HTR-8/SVneo (cell line): ENCODE measurements around the gene S100A3.
"Not testable (repeated sequence)": the region's sequence is repeated elsewhere in the genome, so short reads cannot be mapped to it uniquely, and the experiment has no call there.

ENCODE experiments used
- DNase-seq: peaks from one replicate; pipeline ENCODE4 v3.0.0; 2011; ENCODE audit warnings: low spot score, mixed read lengths; ENCODE audit not compliant: insufficient read length
- FAIRE-seq: peaks from 2 replicates; lab custom pipeline; 2011; peaks lifted over from hg19 to GRCh38; lab: Jason Lieb, UNC

S100A3 gene

DNA sequence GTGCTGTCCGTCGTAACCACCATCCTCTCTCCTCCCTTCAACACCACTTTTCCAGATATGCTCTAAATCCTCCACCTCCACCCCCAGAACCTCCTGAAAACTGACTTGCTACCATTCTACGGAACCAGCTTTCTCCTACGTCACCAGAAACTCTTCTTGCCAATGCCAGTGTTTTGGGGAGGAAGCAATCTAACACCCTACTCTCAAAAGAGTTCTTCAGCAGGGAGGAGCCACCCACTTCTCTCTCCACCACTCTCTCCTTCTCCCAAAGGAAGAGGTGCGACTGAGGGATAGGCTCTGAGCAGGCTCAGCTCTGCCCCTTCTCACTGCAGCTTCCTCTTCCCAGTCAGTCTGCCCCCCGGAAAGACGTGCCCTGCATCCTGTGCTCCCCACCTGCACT lies 22.6 kb upstream of the S100A3 start:
- DNase-seq (no peak), FAIRE-seq (no peak)

DNA sequence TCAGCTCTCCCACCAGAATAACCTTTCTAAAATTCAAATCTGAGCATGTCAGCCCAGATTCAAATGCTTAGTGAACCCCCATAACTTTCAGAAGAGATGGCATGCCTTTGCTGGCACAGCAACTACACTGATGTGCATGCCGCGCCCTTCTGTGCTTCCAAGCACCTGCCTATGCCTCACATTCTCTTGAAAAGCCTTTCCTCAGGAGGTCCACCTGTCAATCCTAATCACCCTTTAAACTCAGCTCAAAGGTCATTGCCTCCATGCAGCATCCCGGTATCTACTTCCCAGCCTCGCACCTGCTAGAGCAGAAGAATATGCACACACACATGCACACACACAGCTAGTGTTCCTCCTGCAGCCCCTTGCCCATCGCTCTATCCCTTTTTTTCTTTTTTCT lies 21.8 kb upstream of the S100A3 start:
- FAIRE-seq: no peak
- DNase-seq: no peak

DNA sequence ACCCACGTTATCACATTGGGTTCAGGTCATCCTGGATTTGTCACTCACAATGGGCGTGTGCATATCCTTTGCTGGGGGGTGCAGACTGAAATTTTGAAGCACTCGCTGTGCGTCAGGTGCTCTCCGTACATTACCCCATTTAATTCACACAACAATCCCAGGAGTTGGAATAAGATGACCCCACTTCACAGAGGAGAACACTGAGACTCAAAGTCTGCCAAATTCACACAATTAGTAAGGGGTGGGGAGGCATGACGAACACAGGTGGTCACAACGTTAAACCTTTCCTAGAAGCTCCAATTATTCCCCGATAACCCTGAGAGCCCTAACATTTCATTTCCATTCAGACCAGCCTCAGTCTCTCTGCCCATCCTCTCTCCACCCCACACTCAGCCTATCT lies 20.4 kb upstream of the S100A3 start:
- DNase-seq: no peak
- FAIRE-seq: no peak

DNA sequence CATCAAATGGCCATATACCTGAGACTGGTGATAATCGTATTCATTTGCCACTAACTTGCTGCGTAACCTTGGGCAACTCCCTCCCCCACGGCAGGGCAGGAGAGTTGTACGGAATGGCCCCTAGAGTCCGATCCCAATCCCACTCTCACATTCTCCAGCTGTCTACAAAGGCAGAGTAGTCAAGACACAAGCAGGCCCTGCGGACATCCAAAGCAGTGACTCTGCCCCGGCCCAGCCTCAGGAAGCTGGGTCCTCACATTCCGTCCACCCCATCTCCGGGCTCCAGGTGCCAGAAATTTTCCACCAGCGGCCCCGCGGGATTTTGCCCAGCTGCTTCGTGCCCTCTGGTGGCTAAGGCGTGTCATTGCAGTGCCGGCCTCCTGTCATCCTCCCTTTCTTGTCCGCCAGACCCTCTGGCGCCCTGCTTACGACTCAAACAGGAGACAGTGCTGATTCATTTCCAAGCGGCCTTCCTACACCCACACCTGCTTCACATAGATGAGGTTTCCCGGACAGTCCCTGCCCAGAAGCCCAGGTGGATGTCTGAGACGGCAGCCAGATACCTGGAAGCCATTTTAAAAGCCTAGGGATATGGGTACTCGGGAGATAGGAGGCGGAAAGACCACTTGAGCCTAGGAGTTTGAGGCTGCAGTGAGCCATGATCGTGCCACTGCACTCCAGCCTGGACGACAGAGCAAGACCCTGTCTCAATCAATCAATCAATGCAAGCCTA lies 19.5 kb upstream of the S100A3 start:
- FAIRE-seq (no peak), DNase-seq (peak; percentile 81)

DNA sequence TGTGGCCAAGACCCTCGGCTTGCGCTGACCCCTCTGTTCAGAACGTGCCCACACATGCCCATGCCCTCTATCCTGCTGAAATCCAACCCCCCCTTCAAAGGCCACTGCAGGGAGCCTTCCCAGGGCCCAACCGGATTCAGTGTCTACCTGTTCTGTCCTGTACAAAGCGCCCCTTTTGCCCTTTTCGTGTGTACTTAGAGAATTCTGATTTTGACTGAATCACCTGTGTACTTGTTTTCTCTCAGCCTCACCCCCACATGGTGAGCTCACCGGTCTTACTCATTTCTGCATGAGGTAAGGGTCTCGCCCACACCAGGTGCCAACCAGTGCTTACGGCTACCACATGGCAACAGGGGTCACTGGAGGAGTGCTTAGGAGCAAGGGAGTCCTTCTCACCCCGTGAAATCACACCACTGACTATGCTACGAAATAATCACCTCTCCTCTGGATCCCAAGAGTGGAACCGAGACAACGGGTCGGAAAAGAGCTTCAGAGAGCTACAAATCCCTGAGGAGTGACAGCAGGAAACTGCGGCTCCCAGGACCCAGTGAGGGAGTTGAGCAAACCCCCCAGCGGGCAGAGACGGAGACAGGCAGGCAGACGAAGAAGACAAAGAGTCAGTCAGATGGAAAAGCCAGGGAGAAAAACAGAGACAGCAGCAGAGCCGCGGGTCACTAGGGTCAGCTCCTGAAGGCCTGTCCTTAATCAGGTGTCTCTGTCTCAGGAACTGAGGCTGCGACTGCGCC lies 18.7 kb upstream of the S100A3 start:
- FAIRE-seq (no peak), DNase-seq (no peak)

DNA sequence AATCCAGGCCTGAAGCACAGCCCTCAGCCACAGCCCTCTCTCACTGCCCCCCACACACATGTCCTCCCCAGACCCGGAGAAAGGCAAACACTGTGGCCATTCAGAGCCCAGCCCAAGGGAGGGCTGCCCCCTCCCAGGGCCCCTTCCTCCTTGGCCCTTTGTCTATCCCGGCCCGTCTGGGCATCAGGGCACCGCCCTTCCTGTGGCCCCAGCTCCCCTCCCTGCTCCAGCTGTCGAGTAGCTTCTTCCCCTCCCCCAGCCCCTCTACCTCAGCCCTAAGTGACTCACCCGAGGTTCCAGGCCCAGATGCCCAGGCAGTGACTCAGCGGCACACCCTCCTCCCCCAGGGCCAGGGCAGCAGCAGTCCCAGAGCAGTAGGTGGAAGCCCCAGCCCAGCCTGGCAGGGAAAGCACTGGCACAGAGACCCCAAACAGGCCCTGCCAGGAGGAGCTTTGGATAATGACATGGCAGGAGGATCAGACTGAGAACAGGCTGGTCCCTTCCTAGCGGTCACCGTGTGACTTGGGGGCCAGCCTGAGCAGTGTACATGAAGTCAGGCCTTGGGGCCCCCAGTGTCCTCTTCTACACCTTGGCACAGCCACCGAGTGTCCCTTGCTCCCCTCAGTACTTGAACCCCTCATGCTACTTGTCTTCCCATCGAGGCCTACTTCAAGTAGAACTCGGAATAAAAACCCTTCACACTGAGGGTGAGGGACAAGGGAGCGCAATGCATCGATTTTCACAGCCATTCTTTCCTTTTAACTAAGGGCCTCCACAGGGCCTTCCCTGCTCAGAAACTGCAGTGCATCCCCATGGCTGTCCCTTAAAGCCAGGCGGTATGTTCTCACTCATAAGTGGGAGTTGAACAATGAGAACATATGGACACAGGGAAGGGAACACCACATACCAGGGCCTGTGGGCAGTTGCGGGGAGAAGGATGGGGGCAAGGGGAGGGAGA lies 17.6 kb upstream of the S100A3 start:
- DNase-seq (peak; percentile 97), FAIRE-seq (peak; percentile 78)

DNA sequence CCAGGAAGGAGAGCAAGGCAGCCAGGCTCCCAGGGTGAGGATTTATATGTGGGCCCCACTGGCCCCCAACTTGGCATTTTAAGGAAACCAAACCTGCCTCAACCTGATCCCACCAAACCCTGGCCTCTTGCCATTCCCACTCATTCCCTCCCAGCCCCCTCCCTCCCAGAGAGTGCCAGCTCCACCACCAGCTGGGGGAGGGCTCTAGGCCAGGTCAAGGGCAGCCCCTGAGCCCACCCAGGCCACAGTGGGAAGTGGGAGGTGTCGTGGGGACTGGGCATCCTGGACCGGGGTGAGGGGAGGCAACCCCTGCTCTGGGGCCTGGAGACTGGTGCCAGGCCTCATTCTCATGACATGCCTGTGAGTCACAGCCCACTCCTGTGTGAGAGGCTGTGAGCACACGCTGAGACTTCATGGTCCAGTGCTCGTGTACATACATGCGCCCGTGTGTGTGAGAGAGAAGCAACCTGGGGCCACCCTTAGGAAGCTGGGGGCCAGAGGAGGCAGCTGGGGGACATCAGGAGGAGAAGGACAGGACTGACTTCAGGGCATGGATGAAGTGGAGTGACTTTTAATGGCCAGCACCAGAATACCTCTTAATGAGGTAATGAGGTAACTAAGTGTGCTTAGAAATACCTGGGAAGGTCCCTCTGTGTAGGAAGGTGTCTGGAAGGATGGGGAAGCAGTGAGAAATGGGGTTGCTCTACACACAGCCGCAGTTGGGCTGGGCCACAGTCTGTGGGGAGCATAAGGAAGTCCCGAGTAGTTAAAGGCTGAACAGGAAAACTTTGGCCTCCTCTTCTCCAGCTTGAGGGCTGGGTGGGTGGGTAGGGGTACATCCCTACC lies 16.7 kb upstream of the S100A3 start, which contains the start of gene S100A2:
Gene S100A2, minus strand, starts transcription at position 316 of the 846 bp plus-strand sequence. CDS start 1,967 bp downstream, outside the sequence.
- DNase-seq: no peak
- FAIRE-seq: no peak

DNA sequence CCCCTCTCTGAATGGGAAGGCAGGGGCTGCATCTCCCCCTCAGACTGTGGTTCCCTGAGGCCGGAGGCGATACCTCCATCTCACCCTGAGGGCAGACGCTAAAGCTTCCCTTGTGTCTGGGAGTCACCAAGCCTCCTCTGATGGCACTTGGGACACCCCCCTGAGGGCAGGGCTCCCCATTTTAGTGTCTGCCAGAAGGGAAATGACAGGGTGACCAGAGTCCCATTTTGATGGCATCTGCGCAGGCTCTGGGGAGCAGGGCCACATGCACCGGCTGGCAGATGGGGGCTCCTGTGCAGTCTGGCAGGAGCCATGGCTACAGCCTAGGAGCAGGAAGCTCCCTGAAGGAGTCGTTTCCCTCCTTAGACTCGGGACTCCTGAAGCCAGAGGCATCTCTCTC lies 14.9 kb upstream of the S100A3 start:
- DNase-seq (no peak), FAIRE-seq (no peak)

DNA sequence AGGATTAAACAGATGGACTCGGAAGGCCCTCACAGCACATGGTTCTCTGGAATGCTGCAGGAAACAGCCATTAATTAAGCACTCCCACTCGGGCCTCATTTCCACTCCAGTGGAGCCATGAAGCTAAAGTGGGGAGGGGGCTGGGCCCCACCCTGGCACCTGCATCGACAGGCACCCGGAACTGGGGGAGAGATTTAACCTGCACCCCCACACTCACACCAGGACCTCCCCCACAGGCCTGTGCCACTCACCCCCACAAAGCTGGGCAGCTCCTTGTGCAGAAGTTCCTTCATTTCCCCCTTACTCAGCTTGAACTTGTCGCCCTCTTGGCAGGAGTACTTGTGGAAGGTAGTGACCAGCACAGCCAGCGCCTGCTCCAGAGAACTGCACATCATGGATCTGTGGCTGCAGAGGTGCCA lies 14.4 kb upstream of the S100A3 start:
- FAIRE-seq (no peak), DNase-seq (no peak)

DNA sequence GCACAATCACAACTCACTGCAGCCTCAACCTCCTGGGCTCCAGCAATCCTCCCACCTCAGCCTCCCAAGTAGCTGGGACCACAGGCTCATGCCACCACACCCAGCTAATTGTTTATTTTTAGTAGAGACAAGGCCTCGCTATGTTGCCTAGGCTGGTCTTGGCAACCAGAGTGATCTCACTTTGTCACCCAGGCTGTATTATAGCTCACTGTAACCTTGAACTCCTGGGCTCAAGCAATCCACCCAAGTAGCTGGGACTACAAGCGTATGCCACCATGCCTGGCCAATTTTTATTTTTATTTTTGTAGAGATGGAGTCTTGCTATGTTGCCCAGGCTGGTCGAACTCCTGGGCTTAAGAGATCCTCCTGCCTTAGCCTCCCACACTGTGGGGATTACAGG lies 13.0 kb upstream of the S100A3 start:
- FAIRE-seq, DNase-seq: not testable (repeated sequence)

DNA sequence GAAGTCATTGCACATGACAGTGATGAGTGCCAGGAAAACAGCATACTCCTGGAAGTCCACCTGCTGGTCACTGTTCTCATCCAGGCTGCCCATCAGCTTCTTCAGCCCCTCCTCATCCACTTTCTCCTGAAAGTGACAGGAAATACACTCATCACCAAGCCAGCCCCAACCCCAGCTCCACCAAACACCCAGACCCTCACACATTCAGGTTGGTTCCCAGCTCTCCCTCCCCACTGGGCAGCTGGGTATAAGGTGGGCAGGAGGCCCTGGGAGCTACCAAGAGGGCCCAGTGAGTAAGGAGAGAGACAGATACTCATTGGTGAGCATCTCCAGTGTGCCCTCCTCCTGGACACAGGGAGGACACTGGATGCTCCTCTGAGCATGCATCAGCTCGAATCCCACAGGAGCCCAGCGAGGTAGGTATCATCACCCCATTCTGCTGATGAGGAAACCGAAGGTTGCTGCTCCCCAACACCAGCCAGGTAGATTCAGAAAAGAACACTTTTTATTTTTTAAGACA lies 12.5 kb upstream of the S100A3 start:
- FAIRE-seq (no peak), DNase-seq (no peak)

DNA sequence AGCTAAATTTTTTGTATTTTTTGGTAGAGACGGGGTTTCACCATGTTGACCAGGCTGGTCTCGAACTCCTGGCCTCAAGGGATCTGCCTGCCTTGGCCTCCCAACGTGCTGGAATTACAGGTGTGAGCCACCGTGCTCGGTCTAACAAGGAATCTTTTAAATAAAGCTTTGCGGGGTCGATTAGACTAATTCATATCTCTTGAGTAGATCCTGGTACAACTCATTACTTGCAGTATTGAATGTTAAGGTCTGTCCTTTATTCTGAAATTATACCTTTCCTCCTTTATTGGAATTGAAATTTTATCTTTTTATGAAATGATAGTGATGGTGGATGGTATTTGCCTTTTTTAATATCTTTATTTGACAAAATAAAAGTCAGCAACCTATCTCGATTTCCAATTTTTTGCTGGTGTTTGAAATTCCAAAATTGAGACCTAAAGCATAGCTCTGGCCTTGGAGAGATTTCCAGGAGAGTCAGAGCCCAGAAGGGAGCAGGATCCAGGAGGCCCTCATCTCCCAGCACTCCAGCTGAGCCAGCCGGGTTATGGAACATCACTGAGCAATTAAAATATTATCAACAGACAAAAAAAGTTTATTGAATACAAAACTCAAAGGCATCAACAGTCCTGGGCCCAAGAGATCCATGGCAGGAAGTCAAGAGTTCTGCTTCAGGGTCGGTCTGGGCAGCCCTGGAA lies 11.9 kb upstream of the S100A3 start:
- no peak for FAIRE-seq

DNA sequence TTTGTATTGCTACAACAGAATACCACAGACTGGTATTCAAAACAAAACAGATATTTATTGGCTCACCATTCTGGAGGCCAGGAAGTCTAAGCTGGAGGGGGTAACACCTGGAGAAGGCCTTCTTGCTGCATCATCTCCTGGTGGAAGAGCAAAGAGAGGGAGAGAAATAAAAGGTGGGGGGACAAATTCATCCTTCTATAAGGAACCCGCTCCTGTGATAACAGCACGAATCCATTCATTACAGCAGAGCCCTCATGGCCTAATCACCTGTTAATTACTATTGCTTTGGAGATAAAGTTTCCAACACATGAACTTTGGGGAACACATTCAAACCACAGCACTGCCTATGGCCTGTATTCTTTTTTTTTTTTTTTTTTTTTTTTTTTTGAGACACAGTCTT lies 11.2 kb upstream of the S100A3 start:
- FAIRE-seq (no peak), DNase-seq (no peak)

More for the DNA sequence above, 11.9 kb upstream of the S100A3 start:
- no peak for DNase-seq

DNA sequence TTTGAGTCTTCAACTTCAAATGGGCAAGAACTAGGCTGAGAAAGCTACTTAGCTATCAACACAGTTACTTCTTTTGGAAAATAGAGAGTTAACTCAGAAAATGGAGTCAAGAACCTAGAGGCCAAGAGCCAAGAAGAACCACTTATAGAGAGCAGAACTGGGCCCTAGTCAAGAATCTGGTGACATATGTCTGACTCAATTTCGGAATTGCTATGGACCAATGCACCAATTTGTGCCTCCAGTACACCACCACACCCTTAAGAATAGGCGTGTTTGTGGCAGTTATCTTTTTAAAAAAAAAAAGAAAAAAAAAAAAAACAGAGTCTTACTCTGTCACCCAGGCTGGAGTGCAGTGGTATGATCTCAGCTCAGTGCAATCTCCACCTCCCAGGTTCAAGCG lies 8.8 kb upstream of the S100A3 start:
- FAIRE-seq (no peak), DNase-seq (no peak)

DNA sequence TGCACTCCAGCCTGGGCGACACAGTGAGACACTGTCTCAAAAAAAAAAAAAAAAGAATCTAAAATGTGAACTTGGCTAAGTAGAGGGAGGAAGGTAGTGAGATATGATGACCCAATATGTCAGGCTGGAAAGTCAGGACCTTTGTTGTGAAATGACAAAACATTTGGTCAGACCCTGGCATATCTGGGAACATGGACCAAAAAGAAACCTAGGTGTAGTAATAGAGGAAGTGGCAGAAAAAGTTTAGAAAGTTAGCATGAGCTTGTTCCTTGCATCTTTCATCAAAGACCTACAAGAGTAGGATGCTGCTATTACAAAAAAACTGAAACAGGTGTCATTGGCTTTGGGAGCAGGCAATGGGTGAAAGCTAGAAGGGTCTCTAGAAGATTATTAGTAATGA lies 7.3 kb upstream of the S100A3 start:
- no peak for FAIRE-seq
- no peak for DNase-seq

DNA sequence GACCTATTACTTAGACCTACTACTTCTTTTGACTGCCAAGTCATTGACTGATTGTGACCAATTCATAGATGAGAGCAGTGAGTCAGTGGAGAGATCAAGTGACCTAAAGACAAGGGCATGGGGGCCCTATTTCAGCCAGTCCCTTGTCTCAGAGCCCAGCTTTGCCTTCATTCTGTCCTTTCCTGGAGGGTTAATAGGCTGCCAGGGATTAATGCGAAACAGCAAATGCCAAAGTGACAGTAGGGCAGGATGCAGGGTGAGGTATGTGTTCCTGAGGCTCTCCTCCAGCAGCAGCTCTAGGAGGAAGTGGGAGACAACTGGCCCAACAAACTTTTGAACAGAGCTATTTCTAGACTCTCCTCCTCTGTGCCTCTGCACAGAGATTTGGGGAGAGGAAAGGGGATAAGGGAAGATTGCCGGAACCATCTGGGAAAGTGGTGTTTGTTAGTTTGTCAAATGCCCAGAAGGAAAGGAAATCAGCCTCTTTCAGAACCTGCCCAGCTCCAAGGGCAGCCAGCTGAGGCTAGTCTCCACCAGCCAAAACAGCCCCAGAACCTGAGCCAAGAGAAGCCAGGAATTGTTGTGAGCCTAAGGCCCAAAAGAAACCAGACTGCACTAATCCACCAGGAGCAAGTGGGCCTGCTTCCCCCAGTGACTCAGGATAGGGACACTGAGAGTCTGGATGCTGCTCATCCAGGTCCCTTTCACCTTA lies 4.9 kb upstream of the S100A3 start:
- DNase-seq (no peak), FAIRE-seq (no peak)

DNA sequence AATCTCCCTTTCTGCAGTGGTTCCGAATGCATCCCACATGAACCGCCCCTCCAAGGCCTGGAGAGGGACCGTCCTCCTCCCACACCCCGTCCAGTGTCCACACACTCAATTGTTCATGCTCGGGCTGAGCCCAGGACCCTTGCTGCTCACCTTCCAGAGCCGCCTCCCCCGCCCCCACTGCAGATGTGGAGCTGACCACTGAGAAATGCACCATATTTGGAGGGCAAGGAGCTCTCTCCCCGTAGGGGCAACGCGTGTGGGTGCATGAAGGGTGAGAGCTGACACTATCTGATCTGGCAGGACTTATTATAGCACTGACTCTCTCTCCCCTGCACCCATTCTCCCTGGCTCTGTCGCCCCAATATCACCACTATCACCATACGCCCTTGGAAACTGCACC lies 4.0 kb upstream of the S100A3 start:
- DNase-seq: no peak
- FAIRE-seq: no peak

DNA sequence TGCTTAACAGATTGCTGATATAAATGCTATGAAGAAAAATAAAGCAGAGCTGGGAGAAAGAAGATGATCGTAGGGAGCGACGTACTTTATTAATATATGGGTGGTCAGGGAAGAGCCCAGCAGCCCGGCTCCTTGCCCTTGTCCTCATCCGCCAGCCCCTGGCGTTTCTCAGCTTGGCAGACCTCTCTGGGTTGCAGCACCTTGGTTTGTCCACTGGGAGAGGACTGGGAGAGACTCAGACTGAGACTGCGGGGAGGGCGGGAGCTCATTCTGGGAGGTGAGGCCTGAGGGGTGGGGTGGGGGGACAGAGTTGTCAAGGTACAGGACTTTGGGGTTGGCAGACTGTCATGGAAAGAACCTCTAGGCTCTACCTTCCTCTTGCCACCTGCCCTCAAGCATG lies 3.3 kb upstream of the S100A3 start:
- FAIRE-seq (no peak), DNase-seq (no peak)
